Stimulated activated CD8-positive, alpha-beta memory T cell treated with anti-CD3 and anti-CD28 coated beads, Interleukin-7, amount 100 ng/mL, for 4 hours (primary cell): Measurements from ENCODE around the gene IARS1.

Source experiments
- DNase-seq, 2 donors: peaks; one replicate each; pipeline ENCODE4 v3.0.0-alpha.2; 2020; ENCODE audit warnings: low read depth in 2 of 2

The IARS1 gene

DNA sequence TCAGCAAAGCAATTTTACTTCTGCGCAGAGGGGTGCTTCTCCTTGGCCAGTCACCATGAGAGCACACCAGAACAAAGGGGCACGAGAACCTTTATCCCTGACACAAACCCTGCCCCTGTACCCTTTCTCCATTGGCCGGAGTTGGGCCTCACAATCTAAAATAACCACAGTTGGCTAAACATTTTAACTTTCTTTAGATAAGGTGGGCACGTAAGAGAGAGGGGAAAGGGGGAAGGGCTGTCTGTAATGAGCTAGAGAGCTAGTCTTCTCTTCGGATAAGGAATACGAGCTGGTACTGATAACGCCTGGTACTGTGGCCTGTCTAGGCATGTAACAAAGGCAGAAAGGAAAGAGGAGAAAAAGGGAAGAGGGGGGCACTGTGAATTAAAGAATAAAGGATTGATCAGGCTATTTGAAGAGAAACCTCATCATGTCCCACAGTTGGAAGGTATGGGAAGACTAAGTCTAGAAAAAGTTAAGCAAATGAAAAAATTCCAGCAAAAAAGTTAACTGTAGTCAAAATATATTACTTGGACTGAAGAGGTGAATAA, 1.8 kb upstream of the IARS1 start:
- DNase-seq = no peak

DNA sequence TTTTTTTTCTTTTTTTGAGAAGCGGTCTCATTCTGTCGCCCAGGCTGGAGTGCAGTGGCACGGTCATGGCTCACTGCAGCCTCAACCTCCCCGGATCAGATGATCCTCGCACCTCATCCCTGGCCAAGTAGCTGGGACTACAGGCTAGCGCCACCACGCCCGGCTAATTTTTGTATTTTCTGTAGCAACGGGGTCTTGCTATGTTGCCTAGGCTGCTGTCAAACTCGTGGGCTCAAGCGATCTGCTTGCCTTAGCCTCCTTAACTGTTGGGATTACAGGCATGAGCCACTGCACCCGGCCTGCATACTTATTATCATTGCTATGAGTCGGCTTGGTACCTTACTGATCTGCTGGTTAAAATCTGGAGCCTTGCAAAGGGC, 790 bp upstream of the IARS1 start:
- no peak for DNase-seq

DNA sequence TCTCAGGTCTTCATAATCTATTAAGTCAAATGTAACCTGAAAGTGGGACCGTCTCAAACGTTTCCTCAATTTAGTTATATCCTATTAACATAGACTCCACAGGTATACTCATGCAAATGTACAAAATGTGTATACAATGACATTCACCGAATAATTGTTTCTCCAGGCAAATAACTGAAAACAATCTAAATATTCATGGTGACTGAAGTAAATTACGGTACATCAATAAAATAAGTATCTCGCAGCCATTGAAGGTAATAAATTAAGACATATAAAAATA, 482 bp downstream of the IARS1 start:
- no peak for DNase-seq

DNA sequence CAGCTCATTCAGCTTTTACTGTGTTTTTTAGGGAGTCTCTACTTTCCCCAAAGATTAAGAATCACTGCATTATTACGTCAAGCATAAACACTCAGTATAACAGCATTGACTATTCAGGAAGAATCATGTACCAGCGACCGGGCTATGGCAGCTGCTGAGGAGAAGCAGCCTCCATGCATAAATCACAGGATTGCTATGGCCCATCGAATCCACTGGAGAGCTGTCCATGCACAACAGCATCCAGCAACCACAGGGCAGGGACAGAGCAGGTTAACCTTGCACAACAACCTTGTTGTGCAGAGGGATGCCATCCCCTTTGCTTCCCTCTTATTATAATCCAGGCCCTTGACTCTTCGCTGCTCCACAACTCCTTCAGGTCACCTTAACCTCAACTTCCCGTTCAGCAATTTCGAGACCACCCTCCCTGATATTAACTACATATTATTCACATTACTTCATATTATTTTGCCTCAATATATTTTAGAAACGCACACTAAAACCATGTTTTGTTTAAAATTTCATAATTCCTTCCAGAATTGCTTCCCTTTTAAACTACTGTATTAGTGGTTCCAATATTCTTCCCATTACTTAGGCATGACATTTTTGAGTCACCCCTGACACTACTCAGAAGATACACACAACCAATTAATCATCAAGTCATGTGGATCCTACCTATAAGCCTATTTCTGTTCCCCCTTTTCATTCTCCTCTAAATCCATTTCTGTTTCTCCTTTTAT, 991 bp downstream of the IARS1 start:
- DNase-seq = no peak

DNA sequence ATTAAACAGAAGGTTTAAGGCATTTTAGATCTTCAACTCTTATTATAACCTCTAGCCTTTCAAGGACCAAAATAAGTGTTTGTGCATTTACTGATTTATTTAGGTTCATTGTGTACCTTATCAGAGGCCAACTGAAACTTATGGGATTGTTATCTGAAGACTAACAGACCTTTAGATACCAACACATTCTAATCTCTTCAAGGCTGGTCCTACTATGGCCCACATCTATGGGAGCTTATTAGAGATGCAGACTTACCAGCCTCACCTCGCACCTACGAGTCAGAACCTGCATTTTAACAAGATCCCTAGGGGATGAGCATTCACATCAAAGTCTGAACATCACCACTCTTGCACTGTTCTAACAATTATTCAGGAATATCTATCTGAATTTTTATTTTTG, 1.9 kb downstream of the IARS1 start:
- no peak for DNase-seq

DNA sequence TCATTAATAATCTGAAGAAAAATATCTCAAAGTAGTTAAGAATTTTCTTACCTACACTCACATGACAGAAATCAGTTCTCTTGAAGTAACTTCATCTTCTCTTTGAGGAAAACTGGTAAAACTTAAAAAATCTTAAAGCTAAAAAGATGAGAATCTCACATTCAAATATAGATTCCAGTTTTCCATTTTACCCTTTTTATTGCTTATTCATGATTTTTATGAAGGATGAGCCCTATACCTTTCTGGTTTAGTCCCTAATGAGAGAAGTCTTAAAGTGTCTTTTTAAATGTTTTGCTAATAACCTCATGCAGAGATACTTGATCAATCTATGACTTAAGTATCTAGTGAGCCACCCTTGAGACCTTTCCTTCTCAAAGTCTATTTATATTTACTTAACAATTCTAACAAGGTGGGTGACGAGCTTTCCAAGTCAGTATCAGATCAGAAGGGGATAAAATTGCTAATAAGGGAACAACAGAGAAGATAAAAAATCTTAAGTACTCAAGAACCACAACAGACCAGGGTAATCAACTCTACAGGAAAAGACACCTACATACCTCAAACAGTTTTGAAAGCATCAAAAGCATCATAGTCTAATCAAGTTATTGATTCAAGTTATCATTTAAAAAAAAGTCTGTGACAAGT, 2.6 kb downstream of the IARS1 start:
- no peak for DNase-seq

DNA sequence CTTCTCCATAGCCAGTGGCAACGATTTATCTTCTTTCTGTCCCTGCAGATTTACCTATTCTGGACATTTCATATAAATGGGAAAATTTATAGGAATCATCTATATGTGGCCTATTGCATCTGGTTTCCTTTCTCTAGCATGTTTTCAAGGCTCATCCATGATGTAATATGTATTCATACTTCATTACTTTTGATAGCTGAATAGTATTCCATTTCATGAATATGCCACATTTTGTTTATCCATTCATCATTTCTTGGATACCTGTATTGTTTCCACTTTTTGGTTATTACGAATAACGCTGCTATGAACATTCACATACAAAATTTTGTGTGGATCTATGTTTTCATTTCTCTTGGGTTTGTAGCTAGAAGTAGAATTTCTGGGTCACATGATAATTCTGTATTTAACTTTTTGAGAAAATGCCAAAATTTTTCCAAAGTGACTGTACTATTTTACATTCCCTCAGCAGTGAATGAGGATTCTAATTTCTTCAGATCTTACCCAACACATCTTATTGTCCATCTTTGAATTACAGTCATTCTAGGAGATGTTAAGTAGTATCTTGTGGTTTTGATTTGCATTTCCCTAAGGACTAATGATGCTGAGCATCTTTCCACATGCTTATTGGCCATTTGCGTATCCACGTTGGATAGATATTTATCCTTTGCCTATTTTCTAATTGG, 3.6 kb downstream of the IARS1 start:
- DNase-seq = no peak

DNA sequence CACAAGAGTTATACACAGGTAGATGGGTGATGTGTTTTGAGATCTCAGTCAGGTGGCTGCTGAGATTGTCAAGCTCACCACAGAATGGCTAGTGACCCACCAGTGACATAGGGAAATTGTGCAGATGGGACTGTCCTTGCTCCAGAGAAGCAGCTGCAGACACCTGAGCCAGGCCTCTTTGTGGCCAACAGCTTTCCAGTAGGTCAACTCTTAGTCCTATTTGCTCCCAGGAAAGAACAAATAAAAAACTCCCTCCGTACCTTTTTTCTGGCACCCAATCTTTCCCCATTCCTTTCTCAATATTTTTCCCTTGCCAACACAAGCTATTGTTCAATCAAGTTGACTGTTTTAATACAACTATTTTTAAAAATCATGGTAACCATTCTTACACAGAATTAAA, 14.2 kb downstream of the IARS1 start:
- DNase-seq = no peak

DNA sequence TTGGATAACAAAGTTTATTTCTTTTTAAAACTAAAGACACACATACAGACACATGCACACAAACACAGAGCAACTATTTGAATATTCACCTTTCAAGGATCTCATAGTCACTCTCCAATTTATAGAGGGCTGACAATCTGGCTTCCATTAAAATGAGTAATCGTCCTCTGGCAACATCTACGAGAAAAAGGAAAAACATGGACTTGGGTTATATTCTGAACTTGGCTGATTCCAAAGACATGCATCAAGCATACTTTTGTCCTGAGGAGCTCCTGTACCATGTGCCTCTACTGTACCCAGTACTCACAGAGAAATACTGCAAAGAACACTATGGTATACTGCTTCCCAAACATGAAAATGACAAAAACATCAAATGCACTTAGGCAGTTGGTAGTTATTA, 15.4 kb downstream of the IARS1 start:
- no peak for DNase-seq

DNA sequence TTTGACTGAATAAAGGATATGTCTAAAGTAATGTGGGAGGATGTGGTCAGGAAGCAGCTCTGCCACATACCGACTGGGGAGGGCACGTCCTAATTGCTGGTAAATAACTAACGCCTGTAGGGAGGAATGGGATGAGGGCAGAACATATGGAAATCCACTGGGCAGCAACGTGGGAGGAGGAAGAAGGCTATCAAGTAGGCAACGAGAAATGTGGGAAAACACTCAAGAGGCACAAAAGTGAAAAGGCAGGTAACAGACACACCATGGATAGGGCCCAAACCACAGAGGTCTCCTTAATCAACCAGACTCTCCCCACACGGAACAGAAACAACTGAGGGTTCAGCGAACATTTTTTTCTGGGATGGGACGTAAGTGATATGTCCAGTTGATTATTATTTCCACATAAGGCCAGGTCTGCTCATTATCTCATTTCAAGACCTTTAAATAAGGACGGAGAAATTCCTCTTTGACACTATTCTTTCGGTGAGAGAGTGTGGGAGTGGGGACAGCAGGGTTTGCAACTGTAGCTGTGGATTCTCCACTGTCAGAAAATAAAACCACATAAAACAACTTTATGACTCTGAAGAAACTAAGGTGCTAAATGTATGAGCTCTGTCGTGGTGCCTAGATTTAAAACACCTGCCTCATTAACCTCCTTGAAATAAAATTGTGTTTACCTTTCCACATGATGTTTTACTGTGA, 17.0 kb downstream of the IARS1 start:
- no peak for DNase-seq

DNA sequence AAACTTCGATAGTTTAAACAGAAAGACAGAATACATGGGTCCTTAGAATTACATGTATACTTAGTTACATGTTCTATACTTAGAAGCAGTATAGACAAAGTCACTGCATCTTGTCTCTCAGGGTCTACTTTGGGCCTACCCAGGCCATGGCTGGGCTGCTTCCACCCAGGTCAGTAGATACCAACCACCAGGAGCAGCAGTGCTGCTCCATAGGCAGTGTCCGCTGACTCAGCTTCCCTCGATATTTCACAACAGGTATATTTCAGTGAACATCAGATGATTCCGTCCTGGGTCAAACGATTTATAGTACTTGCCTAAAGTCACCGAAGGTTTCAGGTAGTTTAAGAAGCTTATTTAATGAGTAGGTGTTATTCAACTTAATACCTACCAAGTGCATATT, 18.0 kb downstream of the IARS1 start:
- DNase-seq = no peak

DNA sequence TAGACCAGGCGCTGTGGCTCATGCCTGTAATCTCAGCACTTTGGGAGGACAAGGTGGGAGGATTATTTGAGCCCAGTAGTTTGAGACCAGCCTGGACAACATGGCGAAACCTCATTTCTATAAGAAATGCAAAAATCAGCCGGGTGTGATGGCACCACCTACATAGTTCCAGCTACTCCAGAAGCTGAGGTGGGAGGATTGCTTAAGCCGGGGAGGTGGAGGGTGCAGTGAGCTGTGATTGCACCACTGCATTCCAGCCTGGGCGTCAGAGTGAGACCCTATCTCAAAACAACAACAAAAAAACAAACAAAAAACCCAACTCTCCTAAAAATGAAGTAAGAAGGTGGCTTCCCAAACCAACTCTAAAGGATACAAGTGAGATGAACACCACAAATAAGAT, 23.0 kb downstream of the IARS1 start:
- no peak for DNase-seq

DNA sequence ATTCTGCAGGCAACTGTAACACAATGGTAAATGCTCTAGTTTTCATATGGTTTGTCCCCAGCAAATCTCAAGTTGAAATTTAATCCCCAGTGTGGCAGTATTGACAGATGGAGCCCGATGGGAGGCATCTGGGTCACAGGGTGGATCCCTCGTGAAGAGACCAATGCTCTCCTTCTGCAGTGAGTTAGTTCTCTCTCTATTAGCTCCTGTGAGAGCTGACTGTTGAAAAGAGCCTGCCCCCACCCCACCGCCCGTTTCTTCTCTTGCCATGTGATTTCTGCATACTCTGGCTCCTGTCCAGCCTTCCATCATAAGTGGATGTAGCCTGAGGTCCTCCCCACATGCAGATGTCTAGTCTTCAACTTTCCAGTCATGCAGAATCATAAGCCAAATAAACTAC, 27.0 kb downstream of the IARS1 start:
- no peak for DNase-seq

DNA sequence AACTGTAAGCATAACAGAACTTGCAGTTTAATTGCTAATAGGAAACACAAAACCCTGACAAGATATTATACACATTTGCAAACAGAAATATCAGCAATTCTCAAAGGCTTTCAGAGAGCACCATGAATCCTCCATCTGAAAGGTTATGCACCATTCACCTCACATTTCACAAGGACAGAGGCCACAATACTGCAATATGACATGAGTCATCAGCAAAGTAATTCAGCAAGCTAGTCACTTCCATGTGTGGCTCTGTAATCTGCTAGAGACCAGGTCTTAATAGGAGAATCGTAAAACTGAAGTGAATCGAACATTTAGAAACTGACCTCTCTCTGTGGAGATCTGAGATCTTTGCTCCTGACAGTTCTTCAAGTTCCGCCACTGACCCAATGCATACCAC, 28.3 kb downstream of the IARS1 start:
- DNase-seq = no peak

DNA sequence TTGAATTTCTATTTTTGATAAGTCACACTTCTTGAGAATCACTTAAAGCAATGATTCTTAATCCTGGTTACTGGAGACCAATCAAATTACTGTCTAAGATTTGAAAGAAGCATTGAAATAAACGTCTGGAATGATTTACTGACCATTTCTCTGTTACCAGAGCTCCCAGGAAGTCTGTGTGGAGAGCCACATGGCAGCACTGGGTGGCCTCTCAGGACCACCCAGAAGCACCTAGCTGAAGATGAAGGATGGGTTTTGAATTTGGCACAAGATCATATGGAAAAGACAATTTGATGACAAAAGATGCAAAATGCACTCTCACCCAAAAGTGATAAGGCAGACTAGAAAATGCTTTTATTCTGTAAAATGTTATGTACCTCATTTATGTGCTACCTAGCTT, 30.4 kb downstream of the IARS1 start:
- no peak for DNase-seq

DNA sequence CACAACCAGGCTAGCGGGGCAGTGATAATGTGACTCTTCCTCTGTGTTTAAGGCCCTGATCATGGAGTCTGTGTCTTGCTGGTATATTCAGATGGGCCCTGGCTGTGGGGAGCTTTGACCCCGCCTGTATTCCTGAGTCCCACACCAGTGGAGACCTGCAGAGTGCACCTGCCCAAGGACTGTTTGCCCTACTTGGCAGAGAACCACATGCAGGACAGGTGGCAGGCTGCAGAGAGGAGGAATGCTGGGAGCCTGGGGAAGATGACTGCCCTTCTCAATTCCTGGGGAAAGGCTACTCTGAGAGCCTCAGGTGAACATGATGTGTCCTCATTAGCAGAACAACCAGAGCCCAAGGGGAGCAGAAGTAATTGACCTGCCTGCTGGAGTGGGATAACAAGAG, 36.2 kb downstream of the IARS1 start:
- DNase-seq = no peak

DNA sequence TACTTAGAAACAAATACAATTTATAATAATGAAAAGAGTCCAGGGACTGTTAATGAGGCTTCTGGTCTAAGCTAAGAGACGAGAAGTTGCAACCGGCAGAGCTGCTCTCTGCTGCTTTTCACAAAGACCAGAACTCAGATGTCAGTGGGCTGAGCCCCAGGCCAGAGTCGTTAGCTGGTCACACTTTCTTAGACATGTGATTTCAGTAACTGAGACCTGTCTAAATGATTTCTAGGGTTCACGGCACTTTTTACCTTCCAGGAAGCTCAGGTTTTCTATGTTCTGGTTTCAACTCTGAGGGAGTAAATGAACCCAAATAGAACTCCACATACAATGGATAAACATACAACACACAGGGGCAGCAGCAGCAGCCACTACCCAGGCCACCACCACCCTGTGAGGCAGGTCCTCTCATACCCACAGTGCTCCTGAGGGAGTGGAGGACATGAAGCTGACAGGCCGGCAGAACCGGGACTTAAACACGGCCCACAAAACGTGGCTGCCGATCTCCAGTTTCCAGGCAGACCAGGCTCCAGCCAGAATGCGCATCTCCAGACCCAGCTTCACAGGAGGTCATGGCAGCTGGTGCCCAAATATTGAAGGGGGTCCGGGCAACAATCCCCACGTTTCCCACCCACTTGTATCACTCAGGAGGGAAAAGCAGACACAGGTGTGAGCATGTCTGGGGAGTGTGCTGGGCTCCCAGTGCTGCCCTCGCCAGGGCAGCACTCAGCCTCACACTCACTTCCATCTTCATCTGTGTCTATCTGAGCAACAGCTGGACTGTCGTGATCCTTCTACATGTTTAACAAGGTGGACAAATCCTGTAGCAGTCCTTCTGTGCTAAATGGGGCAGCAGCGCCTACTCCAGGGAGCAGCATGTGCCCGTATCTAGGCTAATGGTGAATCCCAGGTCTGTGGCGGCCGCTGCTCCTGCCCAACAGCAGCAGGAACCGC, 38.8 kb downstream of the IARS1 start:
- DNase-seq = no peak

DNA sequence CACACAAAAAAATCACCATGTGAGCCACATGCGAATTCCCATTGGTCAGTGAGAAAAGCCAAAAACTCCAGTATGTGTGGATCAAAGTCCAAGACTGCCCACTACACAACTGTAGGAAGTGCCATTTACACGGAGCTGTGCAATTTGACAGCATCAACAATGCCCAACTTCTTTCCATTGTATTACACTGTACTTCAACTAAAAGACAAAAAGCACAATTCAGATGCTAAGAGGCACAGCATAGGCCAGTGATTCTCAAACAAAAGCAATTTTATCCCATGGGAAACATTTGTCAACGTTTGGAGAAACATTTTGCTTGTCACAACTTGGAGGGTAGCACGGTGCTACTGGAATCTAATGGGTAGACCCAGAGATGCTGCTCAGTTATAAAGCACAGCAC, 39.8 kb downstream of the IARS1 start:
- no peak for DNase-seq

DNA sequence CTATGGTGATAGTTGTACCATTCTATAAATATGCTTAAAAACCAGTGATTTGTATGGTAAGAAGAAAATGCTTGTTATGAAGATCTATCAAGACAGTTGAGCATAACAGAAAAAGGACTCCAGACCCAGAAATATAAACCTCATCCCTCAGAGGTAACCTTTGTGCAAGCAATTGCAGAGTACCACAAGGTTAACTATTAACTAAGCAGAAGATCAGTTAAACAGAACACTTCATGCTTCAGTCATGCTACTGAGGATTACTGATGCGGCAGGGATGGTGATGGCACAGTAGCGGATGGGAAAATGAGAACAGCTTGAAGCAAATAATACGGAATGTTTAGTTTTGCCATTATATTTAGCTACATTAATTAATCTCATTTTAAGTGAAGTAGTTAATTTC, 45.5 kb downstream of the IARS1 start:
- no peak for DNase-seq

DNA sequence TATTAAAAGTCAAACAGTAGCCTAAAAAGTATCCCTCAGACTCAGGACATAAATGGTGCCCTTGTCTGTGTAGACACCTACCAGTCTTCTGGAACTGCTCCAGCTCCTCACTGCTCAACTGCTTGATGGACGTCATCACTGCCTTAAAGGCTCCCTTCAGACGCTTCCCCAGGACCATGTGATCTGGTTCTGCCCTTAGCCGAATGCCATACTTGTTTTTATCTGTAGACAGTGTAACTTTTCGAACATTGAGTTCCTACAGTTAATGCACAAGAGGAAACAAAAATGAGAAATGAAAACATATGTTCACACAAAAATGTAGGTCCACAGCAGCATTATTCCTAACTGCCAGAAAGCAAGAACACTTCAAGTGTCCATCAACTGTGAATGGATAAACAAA, 46.2 kb downstream of the IARS1 start:
- no peak for DNase-seq

DNA sequence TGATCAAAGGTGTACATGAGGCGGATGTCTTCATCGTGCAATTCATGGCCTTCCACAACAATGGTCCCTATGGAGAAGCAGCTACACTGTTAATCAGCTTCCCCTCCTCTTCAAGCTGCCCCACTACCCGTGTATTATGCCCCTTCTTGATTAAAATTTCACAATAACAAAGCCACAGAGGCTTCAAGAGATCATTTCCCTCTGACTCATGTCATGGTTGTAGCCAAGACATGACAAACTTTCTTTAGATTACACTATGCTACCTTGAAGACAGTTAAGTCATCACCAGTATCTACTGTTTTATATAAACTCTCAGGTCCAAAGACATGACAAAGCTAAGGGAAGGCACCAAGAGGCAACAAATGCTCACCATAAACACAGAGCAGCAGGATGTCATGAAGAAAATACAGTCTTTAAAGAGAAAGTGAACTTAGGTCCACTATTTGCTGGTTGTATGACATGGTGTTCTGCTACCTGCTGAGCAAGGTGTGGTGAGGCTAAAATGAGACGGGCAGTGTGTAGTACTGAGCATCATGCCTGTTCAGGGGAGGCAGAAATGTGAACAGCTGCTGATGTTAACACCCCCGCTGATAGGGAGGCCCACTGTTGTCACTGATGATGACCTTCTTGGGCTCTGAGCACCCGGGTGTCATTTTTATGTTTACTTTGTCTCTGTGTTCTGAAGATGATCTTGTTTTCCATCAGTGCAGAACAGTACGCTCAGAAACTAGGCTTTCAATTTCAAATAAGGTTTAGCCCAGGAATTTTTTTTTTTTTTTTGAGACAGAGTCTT, 48.3 kb downstream of the IARS1 start:
- DNase-seq = no peak
